Medulla oblongata (tissue), 1 donor: ENCODE results near the gene NLRX1.
"Not testable (repeated sequence)": the region's sequence is repeated elsewhere in the genome, so short reads cannot be mapped to it uniquely, and the experiment has no call there.

ENCODE experiments used
- DNase-seq: peaks from one replicate; pipeline ENCODE4 v3.0.0-alpha.2; 2015; ENCODE audit errors: extremely low spot score

NLRX1 gene

GRCh38 chr11:119168471-119169281, at the start of gene NLRX1:
TSS of gene NLRX1 (plus strand) at chr11:119168725. CDS start at chr11:119171404, 2,679 bp downstream.
- peak; percentile 87 for DNase-seq

GRCh38 chr11:119118946-119119345, 49.6 kb upstream of the NLRX1 start:
- no peak for DNase-seq

- DNase-seq, result peak; percentile 44
These were observed 47.9 kb upstream of the NLRX1 start for GRCh38 chr11:119120639-119121007.

- peak; percentile 99 for DNase-seq
These were observed 47.3 kb upstream of the NLRX1 start, which contains the start of gene HINFP for GRCh38 chr11:119121008-119121810. TSS of gene HINFP (plus strand) at chr11:119121580. CDS start at chr11:119126945, 5,365 bp downstream.

- DNase-seq, result no peak
These were observed 46.8 kb upstream of the NLRX1 start for GRCh38 chr11:119121811-119122124.

GRCh38 chr11:119125821-119126220, 42.7 kb upstream of the NLRX1 start:
- DNase-seq, result no peak

- DNase-seq, result no peak
These were observed 41.8 kb upstream of the NLRX1 start for GRCh38 chr11:119126675-119127268.

GRCh38 chr11:119130662-119131061, 37.9 kb upstream of the NLRX1 start:
- no peak for DNase-seq

GRCh38 chr11:119134389-119134978, 34.0 kb upstream of the NLRX1 start:
- no peak for DNase-seq

- DNase-seq, result not testable (repeated sequence)
These were observed 29.2 kb upstream of the NLRX1 start for GRCh38 chr11:119139276-119139675.

GRCh38 chr11:119144825-119145486, 23.6 kb upstream of the NLRX1 start:
- peak; percentile 56 for DNase-seq

GRCh38 chr11:119145551-119145950, 23.0 kb upstream of the NLRX1 start:
- no peak for DNase-seq

- no peak for DNase-seq
These were observed 20.8 kb upstream of the NLRX1 start for GRCh38 chr11:119147604-119148333.

GRCh38 chr11:119148720-119149017, 19.9 kb upstream of the NLRX1 start:
- no peak for DNase-seq

GRCh38 chr11:119149018-119149785, 19.3 kb upstream of the NLRX1 start, which contains the start of gene ABCG4:
TSS of gene ABCG4 (plus strand) at chr11:119149052. CDS start at chr11:119149966, 914 bp downstream.
- DNase-seq, result no peak

- DNase-seq, result no peak
These were observed 18.7 kb upstream of the NLRX1 start for GRCh38 chr11:119149786-119150275.

GRCh38 chr11:119152043-119152442, 16.5 kb upstream of the NLRX1 start:
- no peak for DNase-seq

- no peak for DNase-seq
These were observed 15.9 kb upstream of the NLRX1 start for GRCh38 chr11:119152604-119153003.

GRCh38 chr11:119153049-119153818, 15.3 kb upstream of the NLRX1 start:
- no peak for DNase-seq
